Progenitor cell of endocrine pancreas (in vitro differentiated cells): ENCODE measurements around the gene GJA3. TPM values are rescaled to one million over a fixed set of nuclear protein-coding genes. Genes with fewer than 3 reads are reported as not detected.

Source experiments
- DNase-seq: peaks from one replicate; pipeline ENCODE4 v3.0.0; 2021; ENCODE audit warnings: low spot score; ENCODE audit not compliant: unreplicated experiment
- H3K27ac Mint-ChIP-seq: 2 replicates; pipeline ENCODE4 v1.8.0; 2021; ENCODE audit warnings: mild to moderate bottlenecking, moderate library complexity, mixed read lengths
- H3K27me3 Mint-ChIP-seq: 2 replicates; pipeline ENCODE4 v1.8.0; 2021; ENCODE audit warnings: mixed read lengths
- H3K36me3 Mint-ChIP-seq: 2 replicates; pipeline ENCODE4 v1.8.0; 2022; ENCODE audit warnings: mixed read lengths; ENCODE audit not compliant: insufficient read depth
- H3K4me1 Mint-ChIP-seq: 2 replicates; pipeline ENCODE4 v1.8.0; 2021; ENCODE audit warnings: low read depth, mixed read lengths
- H3K4me3 Mint-ChIP-seq: 2 replicates; pipeline ENCODE4 v1.8.0; 2021; ENCODE audit warnings: low read depth, mild to moderate bottlenecking, moderate library complexity, mixed read lengths
- H3K9me3 Mint-ChIP-seq: 2 replicates; pipeline ENCODE4 v1.8.0; 2021; ENCODE audit warnings: low read depth, mixed read lengths
- long read RNA-seq: library from polyadenylated mRNA; unstranded; transcript quantifications from one replicate; pipeline ENCODE4 v2.0.0, GENCODE V29; 2020
- total RNA-seq: library from RNA; stranded (reverse); gene quantifications from 2 replicates; pipeline ENCODE4 v1.2.1, GENCODE V29; 2021
- TF ChIP-seq, protein P1 (sequence below): fragments of 200-600 bp; sonication (generic); IDR thresholded peaks from one replicate; pipeline ENCODE4 v1.5.0; 2021; ENCODE audit warnings: antibody characterized with exemption, mild to moderate bottlenecking; ENCODE audit not compliant: unreplicated experiment

Gene GJA3
- 0.04 and 0.12 TPM in 2 replicates for total RNA-seq
- long read RNA-seq: 0 reads

DNA sequence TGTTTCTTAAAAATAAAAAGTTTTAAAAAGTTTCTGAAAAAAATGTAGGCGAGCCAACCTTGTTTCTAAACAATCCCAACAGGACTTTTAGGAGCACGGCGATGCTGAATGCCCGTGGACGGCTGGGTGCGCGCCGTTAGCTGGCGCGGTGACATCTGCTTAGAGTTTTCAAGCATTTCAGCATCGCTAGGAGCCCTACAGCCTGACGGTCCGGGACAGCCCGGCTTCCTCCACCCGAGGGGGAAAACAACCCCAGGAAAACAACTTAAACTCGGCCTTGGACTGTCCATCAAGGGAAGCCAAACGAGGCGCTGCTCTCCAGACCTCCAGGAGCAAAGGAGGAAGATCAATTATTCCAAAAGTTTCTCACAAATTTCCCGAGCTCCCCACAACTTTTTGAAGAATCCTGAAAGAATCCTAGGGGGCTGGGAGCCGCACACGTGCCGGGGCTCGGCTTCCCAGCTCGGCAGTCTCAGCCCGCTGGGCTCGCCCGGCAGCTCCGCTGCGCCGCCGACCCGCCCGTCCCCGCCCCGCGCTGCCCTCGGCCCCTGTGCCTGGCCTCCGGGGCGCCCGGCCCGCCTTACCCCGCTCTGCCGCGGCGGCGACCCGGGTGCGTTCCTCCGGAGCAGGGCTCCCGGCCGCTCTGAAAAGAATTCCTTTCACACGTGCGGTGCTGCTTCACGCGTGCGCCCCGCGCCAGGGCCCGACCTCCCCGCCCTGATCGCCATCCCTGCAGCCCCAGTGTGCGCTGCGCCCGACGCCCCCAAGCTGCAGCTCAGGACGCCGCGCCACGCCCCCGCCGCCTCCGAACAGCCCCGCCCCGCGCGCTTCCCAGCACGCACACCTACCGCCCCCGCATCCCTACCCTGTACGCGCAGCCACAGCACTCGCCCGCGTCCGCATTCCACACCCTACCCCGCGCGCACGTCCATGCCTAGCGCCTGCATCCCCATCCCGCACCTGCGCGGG lies at the start of gene GJA3:
Gene GJA3 (minus strand): TSS at position 747 of the 969 bp plus-strand sequence. CDS start 17,764 bp downstream, outside the sequence.
- H3K9me3 Mint-ChIP-seq: no peaks in the 10 kb centered on the region
- H3K27me3 Mint-ChIP-seq: peaks cover 61% of the 10 kb centered on the region
- no peaks in the 10 kb centered on the region for H3K36me3 Mint-ChIP-seq
- DNase-seq: no peak
- H3K27ac Mint-ChIP-seq: peak within 1 kb of the TSS; percentile 79
- TF ChIP-seq, protein P1, sequence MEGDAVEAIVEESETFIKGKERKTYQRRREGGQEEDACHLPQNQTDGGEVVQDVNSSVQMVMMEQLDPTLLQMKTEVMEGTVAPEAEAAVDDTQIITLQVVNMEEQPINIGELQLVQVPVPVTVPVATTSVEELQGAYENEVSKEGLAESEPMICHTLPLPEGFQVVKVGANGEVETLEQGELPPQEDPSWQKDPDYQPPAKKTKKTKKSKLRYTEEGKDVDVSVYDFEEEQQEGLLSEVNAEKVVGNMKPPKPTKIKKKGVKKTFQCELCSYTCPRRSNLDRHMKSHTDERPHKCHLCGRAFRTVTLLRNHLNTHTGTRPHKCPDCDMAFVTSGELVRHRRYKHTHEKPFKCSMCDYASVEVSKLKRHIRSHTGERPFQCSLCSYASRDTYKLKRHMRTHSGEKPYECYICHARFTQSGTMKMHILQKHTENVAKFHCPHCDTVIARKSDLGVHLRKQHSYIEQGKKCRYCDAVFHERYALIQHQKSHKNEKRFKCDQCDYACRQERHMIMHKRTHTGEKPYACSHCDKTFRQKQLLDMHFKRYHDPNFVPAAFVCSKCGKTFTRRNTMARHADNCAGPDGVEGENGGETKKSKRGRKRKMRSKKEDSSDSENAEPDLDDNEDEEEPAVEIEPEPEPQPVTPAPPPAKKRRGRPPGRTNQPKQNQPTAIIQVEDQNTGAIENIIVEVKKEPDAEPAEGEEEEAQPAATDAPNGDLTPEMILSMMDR: no peak
- peak within 1 kb of the TSS; percentile 67 for H3K4me3 Mint-ChIP-seq
- H3K4me1 Mint-ChIP-seq: peaks cover 7% of the 10 kb centered on the region

DNA sequence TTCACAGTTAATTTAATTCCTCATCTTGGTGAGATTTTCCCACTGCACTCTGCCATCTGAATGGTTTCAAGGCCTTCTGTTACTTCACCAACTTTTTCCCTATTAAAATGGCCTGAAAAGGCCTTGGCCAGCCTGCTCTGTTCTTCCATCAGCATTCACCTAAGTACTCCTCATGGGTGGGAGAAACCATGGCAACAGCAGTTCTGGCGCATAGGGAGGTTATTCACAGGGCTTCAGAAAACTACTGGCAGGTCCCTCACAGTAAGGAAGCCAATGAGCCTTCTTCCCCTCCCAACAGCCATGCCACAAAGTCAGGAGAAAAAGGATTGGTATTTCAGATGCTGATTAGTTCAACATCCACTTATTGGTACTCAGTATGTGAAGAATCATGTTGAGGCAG lies 49.1 kb upstream of the GJA3 start:
- Mint-ChIP-seq H3K27ac (no peak overlapping the region), H3K36me3 (no peaks in the 10 kb centered on the region), H3K27me3 (peaks cover 17% of the 10 kb centered on the region), H3K9me3 (peaks cover 6% of the 10 kb centered on the region), H3K4me3 (no peak overlapping the region), H3K4me1 (no peaks in the 10 kb centered on the region)
- no peak for DNase-seq
- TF ChIP-seq, protein P1: no peak

- Mint-ChIP-seq H3K27me3 (peaks cover 14% of the 10 kb centered on the region), H3K4me1 (no peaks in the 10 kb centered on the region), H3K9me3 (peaks cover 6% of the 10 kb centered on the region), H3K27ac (no peak overlapping the region), H3K36me3 (no peaks in the 10 kb centered on the region), H3K4me3 (no peak overlapping the region)
- TF ChIP-seq, protein P1: no peak
- DNase-seq: no peak
Measured at GRCh38 chr13:20206698-20207235, 45.9 kb upstream of the GJA3 start.

DNA sequence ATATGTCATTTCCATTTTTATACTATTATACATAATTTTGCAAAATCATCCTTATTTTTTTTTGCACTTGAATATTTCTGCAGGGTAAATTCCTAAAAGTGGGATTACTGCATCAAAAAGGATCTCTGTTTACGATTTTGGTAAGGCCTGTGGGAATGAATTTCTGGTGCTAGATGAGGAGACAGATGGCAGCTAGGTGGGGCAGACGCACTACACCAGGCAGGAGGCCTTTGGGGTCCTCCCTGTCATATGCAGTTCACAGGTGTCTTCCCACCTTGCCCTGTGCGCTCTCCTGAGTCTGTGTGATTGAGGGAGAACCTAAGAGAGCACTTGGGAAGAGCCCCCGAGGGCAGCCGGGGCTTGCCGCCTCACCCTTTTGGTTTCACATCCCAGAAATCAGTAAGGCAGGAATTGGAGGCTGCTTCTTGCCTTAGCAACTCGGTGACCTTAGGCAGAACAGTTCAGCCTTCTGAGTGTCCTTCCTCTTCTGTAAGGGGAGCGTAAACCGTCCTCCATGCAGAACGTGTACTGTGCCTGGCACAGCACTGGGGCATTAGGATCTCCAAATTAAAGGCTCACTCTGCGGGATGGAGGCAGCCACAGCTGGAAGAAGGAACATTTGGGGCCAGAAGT lies 45.3 kb upstream of the GJA3 start:
- Mint-ChIP-seq H3K4me1 (no peaks in the 10 kb centered on the region), H3K9me3 (peaks cover 8% of the 10 kb centered on the region), H3K27ac (no peak overlapping the region), H3K4me3 (no peak overlapping the region), H3K27me3 (peaks cover 14% of the 10 kb centered on the region), H3K36me3 (no peaks in the 10 kb centered on the region)
- TF ChIP-seq, protein P1: no peak
- no peak for DNase-seq

GRCh38 chr13:20198781-20199180 lies 37.9 kb upstream of the GJA3 start:
- TF ChIP-seq, protein P1: no peak
- no peaks in the 10 kb centered on the region for H3K36me3 Mint-ChIP-seq
- peaks cover 35% of the 10 kb centered on the region for H3K27me3 Mint-ChIP-seq
- H3K4me3 Mint-ChIP-seq: no peak overlapping the region
- no peak overlapping the region for H3K27ac Mint-ChIP-seq
- DNase-seq: no peak
- peaks cover 11% of the 10 kb centered on the region for H3K4me1 Mint-ChIP-seq
- H3K9me3 Mint-ChIP-seq: peaks cover 12% of the 10 kb centered on the region
